Sigmoid colon (tissue), 7 donors: ENCODE data around the gene GAREM1. TPM values are rescaled to one million over a fixed set of nuclear protein-coding genes. Genes with fewer than 3 reads are reported as not detected.

Experiments used
- DNase-seq: peaks from one replicate; pipeline ENCODE4 v3.0.0-alpha.2; 2019
- H3K27ac ChIP-seq, 4 donors: fragments of 200-600 bp; sonication (generic); one replicate each; pipeline ENCODE4 v1.5.1; 2016 to 2019; ENCODE audit warnings: mild to moderate bottlenecking in 1 of 4
- H3K27me3 ChIP-seq, 3 donors: fragments of 200-600 bp; sonication (generic); one replicate each; pipeline ENCODE4 v1.5.1; 2019; ENCODE audit warnings: mild to moderate bottlenecking in 1 of 3
- H3K36me3 ChIP-seq, 4 donors: fragments of 200-600 bp; sonication (generic); one replicate each; pipeline ENCODE4 v1.5.1; 2016 to 2019
- H3K4me1 ChIP-seq, 4 donors: fragments of 200-600 bp; sonication (generic); one replicate each; pipeline ENCODE4 v1.5.1; 2017 to 2019
- H3K4me3 ChIP-seq, 4 donors: fragments of 200-600 bp; sonication (generic); one replicate each; pipeline ENCODE4 v1.5.1; 2017 to 2019; ENCODE audit warnings: mild to moderate bottlenecking in 2 of 4, moderate library complexity in 1 of 4
- H3K9me3 ChIP-seq, 4 donors: fragments of 200-600 bp in 3 of 4; sonication (generic) in 3 of 4; one replicate each; pipeline versions ENCODE4 v1.5.1 to v1.6.1; 2013 to 2019
- CTCF ChIP-seq, 4 experiments: fragments of 450-650 bp in 3 of 4; fragments of 200-600 bp in 1 of 4; IDR thresholded peaks; one replicate each; pipeline ENCODE4 v1.5.1; 2016 to 2019; ENCODE audit warnings: antibody characterized with exemption in 4 of 4, mild to moderate bottlenecking in 3 of 4, moderate library complexity in 2 of 4
- EP300 ChIP-seq, 4 donors: sonication (generic); formaldehyde crosslinking; IDR thresholded peaks; one replicate each; pipeline ENCODE4 v1.6.1; 2017; ENCODE audit warnings: antibody characterized with exemption in 4 of 4
- POLR2A ChIP-seq, 2 donors: fragments of 450-650 bp; IDR thresholded peaks; one replicate each; pipeline ENCODE4 v1.6.1; 2016; ENCODE audit warnings: antibody characterized with exemption in 2 of 2, mild to moderate bottlenecking in 2 of 2, moderate library complexity in 2 of 2
- POLR2AphosphoS5 ChIP-seq, 4 donors: sonication (generic); formaldehyde crosslinking; IDR thresholded peaks; one replicate each; pipeline ENCODE4 v1.6.1; 2017; ENCODE audit warnings: antibody characterized with exemption in 4 of 4
- WGBS, 2 donors: extraction: QIAGEN DNeasy Blood & Tissue Kit; methylation state at CpG; one replicate each; pipeline ENCODE4 v1.1.7; 2013; 5-methylcytosine and 5-hydroxymethylcytosine counted together
- intact Hi-C: fragments of 100-400 bp; cut with DNase I; formaldehyde crosslinking; loops from one replicate; pipeline ENCODE4 v1.15.1; 2023
- polyA plus RNA-seq, 3 donors: library from polyadenylated mRNA; stranded (reverse); fragments of 200-250 nt; gene quantifications; one replicate each; pipeline ENCODE4 v1.2.3, GENCODE V29; 2013
- total RNA-seq, 4 donors: library from RNA; depleted of rRNA; stranded (reverse); fragments of >200 nt; gene quantifications; one replicate each; pipeline ENCODE4 v1.1.0, GENCODE V29; 2016
- donor health status: healthy with polysubstance abuse.
- donor health status: Bipolar disorder and iron deficiency.
- donor health status: healthy.

The GAREM1 gene
- total and polyA plus RNA-seq, 7 donors: 4.9 to 11.8 (median 6.6) TPM

- Histone ChIP-seq H3K4me1 (no peaks in the 10 kb centered on the region), H3K27me3 (no peaks in the 10 kb centered on the region), H3K36me3 (no peaks in the 10 kb centered on the region), H3K27ac (no peak overlapping the region), H3K9me3 (no peaks in the 10 kb centered on the region), H3K4me3 (no peak overlapping the region)
- 90 to 92% methylated on average over 4 of the region's 4 CpGs for WGBS, 2 donors
- TF ChIP-seq POLR2A (IDR thresholded peaks at IDR 0.05): no peak
- TF ChIP-seq EP300 (IDR thresholded peaks at IDR 0.05): no peak
- no peak for TF ChIP-seq POLR2AphosphoS5 (IDR thresholded peaks at IDR 0.05)
- no peak for TF ChIP-seq CTCF (IDR thresholded peaks at IDR 0.05)
- DNase-seq: no peak
- intact Hi-C loops: no loop called here
Measured at GRCh38 chr18:32335228-32335627, 135.5 kb downstream of the GAREM1 start.

- Histone ChIP-seq H3K9me3 (no peaks in the 10 kb centered on the region), H3K27me3 (no peaks in the 10 kb centered on the region), H3K36me3 (no peaks in the 10 kb centered on the region), H3K27ac (no peak overlapping the region), H3K4me3 (no peak overlapping the region), H3K4me1 (no peaks in the 10 kb centered on the region)
- TF ChIP-seq POLR2A (IDR thresholded peaks at IDR 0.05): no peak
- TF ChIP-seq POLR2AphosphoS5 (IDR thresholded peaks at IDR 0.05): no peak
- no peak for TF ChIP-seq EP300 (IDR thresholded peaks at IDR 0.05)
- DNase-seq: no peak
- WGBS, 2 donors: 92 to 93% methylated on average over 7 of the region's 7 CpGs
- intact Hi-C loops: no loop called here
Measured at GRCh38 chr18:32333781-32334180, 136.9 kb downstream of the GAREM1 start.

GRCh38 chr18:32332708-32333107 lies 138.0 kb downstream of the GAREM1 start:
- TF ChIP-seq CTCF (IDR thresholded peaks at IDR 0.05) (no peak), POLR2AphosphoS5 (IDR thresholded peaks at IDR 0.05) (no peak), EP300 (IDR thresholded peaks at IDR 0.05) (no peak), POLR2A (IDR thresholded peaks at IDR 0.05) (no peak)
- no peaks in the 10 kb centered on the region for H3K27me3 ChIP-seq
- H3K9me3 ChIP-seq: no peaks in the 10 kb centered on the region
- 93 to 95% methylated on average over 5 of the region's 5 CpGs for WGBS, 2 donors
- peaks cover 0 to 9% (median 4%) of the 10 kb centered on the region in 4 donors for H3K4me1 ChIP-seq
- no peak overlapping the region for H3K4me3 ChIP-seq
- intact Hi-C loops: no loop called here
- no peak overlapping the region for H3K27ac ChIP-seq
- no peaks in the 10 kb centered on the region for H3K36me3 ChIP-seq
- DNase-seq: no peak

- peaks cover 0 to 34% (median 27%) of the 10 kb centered on the region in 4 donors for H3K4me1 ChIP-seq
- 92 to 97% methylated on average over 4 of the region's 4 CpGs for WGBS, 2 donors
- intact Hi-C loops: no loop called here
- no peak for DNase-seq
- H3K27me3 ChIP-seq: no peaks in the 10 kb centered on the region
- H3K9me3 ChIP-seq: no peaks in the 10 kb centered on the region
- TF ChIP-seq CTCF (IDR thresholded peaks at IDR 0.05) (no peak), POLR2A (IDR thresholded peaks at IDR 0.05) (no peak), POLR2AphosphoS5 (IDR thresholded peaks at IDR 0.05) (no peak), EP300 (IDR thresholded peaks at IDR 0.05) (no peak)
- H3K36me3 ChIP-seq: no peaks in the 10 kb centered on the region
- no peak overlapping the region for H3K27ac ChIP-seq
- H3K4me3 ChIP-seq: no peak overlapping the region
Measured at GRCh38 chr18:32328974-32329373, 141.7 kb downstream of the GAREM1 start.

- Histone ChIP-seq H3K27ac (peak overlapping the region in 1 of 4 donors; percentile 15), H3K9me3 (no peaks in the 10 kb centered on the region), H3K27me3 (no peaks in the 10 kb centered on the region), H3K4me1 (peaks cover 0 to 34% (median 27%) of the 10 kb centered on the region in 4 donors), H3K36me3 (no peaks in the 10 kb centered on the region), H3K4me3 (no peak overlapping the region)
- WGBS, 2 donors: 86 to 88% methylated on average over 1 of the region's 1 CpG
- TF ChIP-seq CTCF (IDR thresholded peaks at IDR 0.05) (no peak), POLR2AphosphoS5 (IDR thresholded peaks at IDR 0.05) (no peak), POLR2A (IDR thresholded peaks at IDR 0.05) (no peak), EP300 (IDR thresholded peaks at IDR 0.05) (no peak)
- no peak for DNase-seq
- intact Hi-C loops: no loop called here
Measured at GRCh38 chr18:32328379-32328778, 142.3 kb downstream of the GAREM1 start.
